CD4-positive, alpha-beta T cell (primary cell): Measurements from ENCODE around the gene KRT15. TPM values are rescaled to one million over a fixed set of nuclear protein-coding genes. Genes with fewer than 3 reads are reported as not detected.

Experiments
- ATAC-seq: fragments of 200-7000 bp; cut with Tn5 transposase; one replicate; pipeline ENCODE4 v1.10.0; 2022; ENCODE audit warnings: mild to moderate bottlenecking; ENCODE audit not compliant: poor library complexity
- CTCF ChIA-PET: fragments of 350-600 bp; sonication (Branson Sonifier 250); formaldehyde crosslinking; loops from one replicate; lab custom pipeline; 2021; ENCODE audit warnings: antibody characterized with exemption, inconsistent platforms; lab: Charles Lee
- POLR2A ChIA-PET: fragments of 350-600 bp; sonication (Branson Sonifier 250); formaldehyde crosslinking; loops from one replicate; lab custom pipeline; 2021; ENCODE audit warnings: antibody characterized with exemption, inconsistent platforms; lab: Charles Lee
- DNase-seq, 14 experiments: peaks; one replicate each; pipeline ENCODE4 v3.0.0-alpha.2; 2013 to 2020; ENCODE audit warnings: mixed read lengths in 2 of 14
- H3K27ac ChIP-seq, 2 donors: one replicate each; pipeline versions ENCODE4 v1.5.1 to v1.7.0; 2013; ENCODE audit warnings: low read length in 2 of 2, low read depth in 1 of 2, mild to moderate bottlenecking in 1 of 2
- H3K27me3 ChIP-seq, 2 experiments: 1 replicate in 1 of 2; 2 replicates in 1 of 2; pipeline versions ENCODE4 v1.6.1 to v1.7.0; 2013; ENCODE audit warnings: low read length in 2 of 2, control low read depth in 1 of 2, mild to moderate bottlenecking in 1 of 2, moderate library complexity in 1 of 2; ENCODE audit not compliant: insufficient read depth in 2 of 2, control insufficient read depth in 1 of 2
- H3K36me3 ChIP-seq: one replicate; pipeline ENCODE4 v1.6.1; 2013; ENCODE audit warnings: low read length, control low read depth; ENCODE audit not compliant: insufficient read depth
- H3K4me1 ChIP-seq: one replicate; pipeline ENCODE4 v1.6.1; 2013; ENCODE audit warnings: low read length, control low read depth; ENCODE audit not compliant: insufficient read depth
- H3K4me3 ChIP-seq: one replicate; pipeline ENCODE4 v1.5.1; 2013; ENCODE audit warnings: mild to moderate bottlenecking, low read length, moderate library complexity
- H3K9me3 ChIP-seq, 2 experiments: 1 replicate in 1 of 2; 2 replicates in 1 of 2; pipeline versions ENCODE4 v1.6.1 to v1.7.0; 2013; ENCODE audit warnings: low read length in 2 of 2, mild to moderate bottlenecking in 2 of 2, control low read depth in 1 of 2, moderate library complexity in 1 of 2; ENCODE audit not compliant: control insufficient read depth in 1 of 2, insufficient read depth in 1 of 2
- H3K27ac Mint-ChIP-seq: one replicate; pipeline ENCODE4 v1.8.0; 2020; ENCODE audit warnings: mixed read lengths
- H3K27me3 Mint-ChIP-seq: one replicate; pipeline ENCODE4 v1.8.0; 2021; ENCODE audit warnings: mixed read lengths
- H3K36me3 Mint-ChIP-seq: one replicate; pipeline ENCODE4 v1.8.0; 2021; ENCODE audit warnings: low read depth, mixed read lengths
- H3K4me1 Mint-ChIP-seq: one replicate; pipeline ENCODE4 v1.8.0; 2021; ENCODE audit warnings: low read depth, mixed read lengths
- H3K4me3 Mint-ChIP-seq: one replicate; pipeline ENCODE4 v1.8.0; 2020; ENCODE audit warnings: mild to moderate bottlenecking, mixed read lengths
- H3K9me3 Mint-ChIP-seq: one replicate; pipeline ENCODE4 v1.8.0; 2020; ENCODE audit warnings: mixed read lengths
- CTCF ChIP-seq: fragments of 200-600 bp; IDR thresholded peaks from one replicate; pipeline ENCODE4 v1.8.0; 2022; ENCODE audit warnings: antibody characterized with exemption, mild to moderate bottlenecking
- intact Hi-C, 2 experiments: fragments of 100-400 bp; cut with DNase I in 1 of 2; cut with micrococcal nuclease in 1 of 2; formaldehyde crosslinking; loops; one replicate each; pipeline versions ENCODE4 v1.15.1 to v1.9.0; 2023 to 2025; cut with DNase I, micrococcal nuclease
- total RNA-seq, 174 experiments: library from RNA in 2 of 174; stranded (reverse) in 2 of 174; gene quantifications; one replicate each; pipeline ENCODE4 v1.2.3 and lab custom pipeline; 2021 to 2026

KRT15 gene
- total RNA-seq, 2 experiments from 2014 or later, result not detected

DNA sequence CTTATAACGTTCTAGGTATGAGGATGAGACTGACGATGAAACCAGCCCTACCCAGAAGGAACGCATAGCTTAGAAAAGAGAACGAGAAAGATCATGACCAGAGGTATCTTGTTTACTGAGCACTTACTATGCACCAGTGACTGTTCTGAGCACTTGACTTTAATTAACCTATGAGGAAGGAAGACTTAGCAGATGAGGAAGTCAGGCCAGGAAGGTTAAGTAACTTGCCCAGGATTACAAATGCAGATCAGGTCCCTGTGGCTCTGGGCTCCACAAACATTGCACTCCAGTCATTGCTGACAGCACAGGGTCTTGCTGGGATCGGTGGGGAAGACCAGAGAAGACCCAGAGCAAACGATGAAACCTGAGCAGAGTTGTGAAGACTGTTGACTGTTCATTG lies 20.4 kb downstream of the KRT15 start:
- H3K27me3 ChIP-seq, result no peaks in the 10 kb centered on the region
- H3K27me3 Mint-ChIP-seq, result no peaks in the 10 kb centered on the region
- POLR2A ChIA-PET, result no interaction called here
- no peaks in the 10 kb centered on the region for H3K36me3 Mint-ChIP-seq
- no peak for ATAC-seq
- H3K4me1 Mint-ChIP-seq, result peaks cover 22% of the 10 kb centered on the region
- H3K9me3 Mint-ChIP-seq, result no peaks in the 10 kb centered on the region
- peak in 2 of 14 experiments; percentile 41 to 51 for DNase-seq
- no peak for TF ChIP-seq CTCF
- peaks cover 16% of the 10 kb centered on the region for H3K4me1 ChIP-seq
- no peak overlapping the region for H3K27ac Mint-ChIP-seq
- H3K9me3 ChIP-seq, result no peaks in the 10 kb centered on the region
- H3K4me3 ChIP-seq, result no peak overlapping the region
- H3K4me3 Mint-ChIP-seq, result no peak overlapping the region
- H3K27ac ChIP-seq, result no peak overlapping the region
- intact Hi-C loops, result loop anchor here in 1 of 2 experiments (10.0 kb wide), 1 partner anchor 173 kb away; no protein-coding TSS in a partner anchor
- CTCF ChIA-PET, result no interaction called here
- H3K36me3 ChIP-seq, result no peaks in the 10 kb centered on the region

- CTCF ChIA-PET, result interaction anchor here (1.2 kb wide), 1 partner anchor 175 kb away, joined by 4 read pairs; no protein-coding TSS in a partner anchor
- POLR2A ChIA-PET, result no interaction called here
- H3K27me3 Mint-ChIP-seq, result no peaks in the 10 kb centered on the region
- Histone ChIP-seq H3K4me3 (no peak overlapping the region), H3K36me3 (no peaks in the 10 kb centered on the region), H3K27me3 (no peaks in the 10 kb centered on the region), H3K9me3 (no peaks in the 10 kb centered on the region), H3K27ac (no peak overlapping the region), H3K4me1 (peaks cover 27% of the 10 kb centered on the region)
- no peaks in the 10 kb centered on the region for H3K36me3 Mint-ChIP-seq
- H3K4me3 Mint-ChIP-seq, result no peak overlapping the region
- peaks cover 25% of the 10 kb centered on the region for H3K4me1 Mint-ChIP-seq
- DNase-seq, result peak; percentile 19 to 82 (median 44)
- no peak overlapping the region for H3K27ac Mint-ChIP-seq
- no peaks in the 10 kb centered on the region for H3K9me3 Mint-ChIP-seq
- TF ChIP-seq CTCF, result peak; percentile 41
- peak; percentile 88 for ATAC-seq
- intact Hi-C loops, result loop anchor here (1.0 to 10.0 kb wide), 2 partner anchors 172 to 588 kb away; no protein-coding TSS in a partner anchor
These were observed 21.7 kb downstream of the KRT15 start for GRCh38 chr17:41496803-41497484.

- intact Hi-C loops, result loop anchor here in 1 of 2 experiments (10.0 kb wide), 1 partner anchor 170 kb away; no protein-coding TSS in a partner anchor
- CTCF ChIA-PET, result no interaction called here
- peaks cover 39% of the 10 kb centered on the region for H3K4me1 ChIP-seq
These were observed 24.2 kb downstream of the KRT15 start for GRCh38 chr17:41494524-41494923.

More at GRCh38 chr17:41494524-41494923, 24.2 kb downstream of the KRT15 start:
- POLR2A ChIA-PET, result interaction anchor here (0.6 kb wide), 1 partner anchor 22 kb away, joined by 3 read pairs; no protein-coding TSS in a partner anchor
- no peaks in the 10 kb centered on the region for H3K27me3 ChIP-seq
- DNase-seq (no peak), ATAC-seq (no peak)
- no peaks in the 10 kb centered on the region for H3K9me3 ChIP-seq
- no peak overlapping the region for H3K27ac Mint-ChIP-seq
- no peak overlapping the region for H3K4me3 ChIP-seq
- no peak for TF ChIP-seq CTCF
- peaks cover 25% of the 10 kb centered on the region for H3K4me1 Mint-ChIP-seq
- H3K27me3 Mint-ChIP-seq, result no peaks in the 10 kb centered on the region
- H3K36me3 ChIP-seq, result no peaks in the 10 kb centered on the region
- no peaks in the 10 kb centered on the region for H3K9me3 Mint-ChIP-seq
- H3K27ac ChIP-seq, result no peak overlapping the region
- H3K36me3 Mint-ChIP-seq, result no peaks in the 10 kb centered on the region
- H3K4me3 Mint-ChIP-seq, result no peak overlapping the region
